GM19035 (cell line): ENCODE results near the gene HDAC9.

ENCODE experiments used
- ATAC-seq: cut with Tn5 transposase; IDR thresholded peaks from one replicate; pipeline ENCODE4 v1.9.1; 2021; ENCODE audit not compliant: unreplicated experiment

Gene HDAC9

DNA sequence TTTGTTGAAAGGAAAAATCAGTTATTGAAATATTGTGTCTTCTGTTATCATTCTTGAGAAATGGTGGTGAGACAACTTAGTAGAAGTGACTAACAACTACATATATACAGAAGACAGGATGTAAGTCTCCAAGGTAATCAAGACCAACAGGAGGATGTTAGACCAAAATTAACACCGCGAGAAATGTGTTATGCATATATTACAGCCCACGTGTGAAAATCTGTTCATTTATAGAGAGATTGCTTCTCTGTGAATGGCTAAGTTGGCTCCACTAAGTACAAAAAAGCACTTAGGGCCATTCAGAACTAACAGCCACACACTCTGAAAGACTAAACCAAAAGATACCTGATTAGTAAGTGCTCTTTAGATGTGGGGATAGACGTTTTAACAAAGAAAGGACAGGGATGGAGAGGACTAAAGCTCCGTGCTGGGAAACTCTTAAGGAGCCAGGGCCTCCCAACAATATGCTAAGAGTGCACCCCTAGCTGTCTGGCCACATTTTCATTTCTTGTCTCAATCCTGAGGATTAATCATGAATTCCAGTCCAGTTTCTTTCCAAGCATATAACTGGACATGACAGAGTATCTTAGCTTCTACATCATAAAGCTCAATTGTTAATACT, 26.5 kb downstream of the HDAC9 start:
- peak; percentile 56 for ATAC-seq

- ATAC-seq, result no peak
Measured at GRCh38 chr7:18524248-18524647, 28.7 kb downstream of the HDAC9 start.

- ATAC-seq, result no peak
Measured at GRCh38 chr7:18526368-18526878, 30.9 kb downstream of the HDAC9 start.

DNA sequence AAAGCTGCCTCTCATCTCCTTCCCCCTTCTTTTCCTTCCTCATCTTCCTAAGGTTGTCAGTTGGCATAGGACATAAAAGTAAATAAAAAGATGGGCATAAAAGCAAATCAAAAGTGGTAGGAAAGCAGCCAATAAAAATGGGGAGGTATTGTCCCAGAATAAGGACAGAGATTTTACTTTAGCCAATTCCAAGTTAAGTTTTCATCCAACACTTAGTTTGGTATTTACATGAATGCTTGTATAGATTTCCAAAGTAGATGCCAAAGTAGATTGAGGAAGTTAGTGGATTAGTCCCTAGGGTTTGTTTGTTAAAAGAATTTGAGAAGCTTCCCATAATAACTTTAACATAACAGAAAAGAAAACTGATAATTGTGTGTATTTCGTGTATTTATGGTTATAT, 33.7 kb downstream of the HDAC9 start:
- ATAC-seq, result no peak

- peak; percentile 69 for ATAC-seq
Measured at GRCh38 chr7:18530224-18531179, 35.0 kb downstream of the HDAC9 start.

DNA sequence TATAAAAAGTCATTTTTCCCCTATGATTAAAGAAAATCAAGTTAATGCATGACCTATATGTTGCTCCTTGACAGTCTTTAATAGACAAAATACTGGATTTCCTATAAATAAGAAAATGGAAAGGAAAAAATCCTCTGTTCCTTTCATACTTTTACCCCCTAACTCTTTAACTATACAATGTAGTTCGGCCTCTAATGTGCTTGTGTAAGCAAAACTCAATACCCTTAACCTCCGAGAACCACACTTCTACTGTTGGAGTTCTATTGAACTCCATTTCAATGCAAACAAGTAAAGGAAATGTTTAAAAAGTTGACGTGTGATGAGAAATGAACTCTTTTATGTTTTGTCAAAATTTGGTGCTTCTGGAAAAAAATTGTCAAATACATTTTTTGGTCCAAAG, 36.0 kb downstream of the HDAC9 start:
- no peak for ATAC-seq

DNA sequence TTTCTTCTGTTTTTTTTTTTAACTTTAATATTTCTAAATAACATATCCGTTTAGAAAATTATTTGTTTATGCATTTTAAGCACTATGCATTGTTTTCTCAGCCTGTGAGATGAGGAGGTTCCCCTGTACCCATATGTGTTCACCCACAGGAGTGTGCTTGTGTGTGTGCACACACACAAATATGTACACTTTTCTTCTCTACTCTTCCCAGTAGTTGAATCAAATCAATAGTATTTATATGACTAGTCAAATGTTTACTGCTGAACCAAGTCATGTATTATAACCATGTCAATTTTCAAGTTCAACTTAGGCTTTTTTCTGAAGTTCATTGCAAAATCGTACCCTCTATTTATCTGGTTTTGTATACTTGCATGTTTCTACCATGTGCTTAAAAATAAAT, 37.3 kb downstream of the HDAC9 start:
- no peak for ATAC-seq

DNA sequence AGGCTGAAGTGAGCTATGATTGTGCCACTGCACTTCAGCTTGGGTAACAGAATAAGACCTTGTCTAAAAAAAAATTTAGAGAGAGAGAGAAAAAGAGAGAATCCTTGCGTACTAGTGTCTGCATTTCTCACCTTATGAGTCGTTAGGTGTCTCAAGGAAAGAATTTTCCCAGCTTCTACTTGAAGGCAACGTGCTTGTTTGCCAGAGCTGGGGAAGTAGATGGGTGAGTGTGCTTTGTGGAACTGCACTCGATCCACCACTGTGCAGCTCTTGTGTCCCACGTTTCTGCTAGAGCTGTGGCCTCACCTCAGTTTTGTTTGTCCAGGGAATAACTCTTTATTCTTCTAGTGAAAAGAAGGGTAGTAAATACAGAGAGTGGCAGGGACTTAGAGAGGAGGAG, 38.9 kb downstream of the HDAC9 start:
- no peak for ATAC-seq

- no peak for ATAC-seq
Measured at GRCh38 chr7:18535810-18536415, 40.4 kb downstream of the HDAC9 start.

- no peak for ATAC-seq
Measured at GRCh38 chr7:18536486-18536885, 40.9 kb downstream of the HDAC9 start.

GRCh38 chr7:18538554-18539250, 43.2 kb downstream of the HDAC9 start:
- ATAC-seq, result peak; percentile 64

- no peak for ATAC-seq
Measured at GRCh38 chr7:18540396-18540795, 44.8 kb downstream of the HDAC9 start.

DNA sequence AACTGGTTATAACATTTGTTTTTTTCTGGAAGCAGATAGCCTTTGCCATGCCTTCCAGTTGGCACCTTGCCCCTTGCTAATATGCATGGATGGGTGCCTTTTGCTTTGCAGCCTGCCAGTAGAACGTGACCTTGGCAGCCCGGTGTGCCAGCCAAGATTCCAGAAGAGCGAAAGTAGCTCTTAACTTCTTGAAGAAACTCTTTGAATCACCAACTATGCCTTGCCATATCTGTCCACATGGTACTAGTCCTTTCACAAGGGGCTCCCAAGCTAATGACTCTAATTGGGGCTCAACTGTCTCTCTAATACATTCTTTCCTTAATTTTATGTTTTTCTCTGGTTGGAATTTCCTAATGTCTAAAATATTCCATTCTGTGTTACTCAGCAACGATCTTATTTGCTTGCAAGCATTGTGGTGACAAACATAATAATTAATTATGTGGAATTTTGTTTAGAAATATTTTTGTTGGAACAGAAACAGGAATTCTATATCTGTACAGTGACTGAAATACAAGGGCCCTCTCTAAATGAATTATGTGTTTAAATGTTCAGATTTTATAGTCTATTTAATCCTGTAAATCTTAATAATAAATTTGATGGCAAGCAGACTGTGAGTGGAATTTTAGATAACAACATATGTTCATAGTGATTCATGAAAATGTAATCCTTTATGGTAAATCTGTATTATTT, 45.8 kb downstream of the HDAC9 start:
- ATAC-seq, result no peak

- no peak for ATAC-seq
Measured at GRCh38 chr7:18541871-18542212, 46.3 kb downstream of the HDAC9 start.

GRCh38 chr7:18546576-18546975, 51.0 kb downstream of the HDAC9 start:
- no peak for ATAC-seq

- peak; percentile 41 for ATAC-seq
Measured at GRCh38 chr7:18547509-18548187, 52.1 kb downstream of the HDAC9 start.

- no peak for ATAC-seq
Measured at GRCh38 chr7:18548534-18548933, 53.0 kb downstream of the HDAC9 start.

DNA sequence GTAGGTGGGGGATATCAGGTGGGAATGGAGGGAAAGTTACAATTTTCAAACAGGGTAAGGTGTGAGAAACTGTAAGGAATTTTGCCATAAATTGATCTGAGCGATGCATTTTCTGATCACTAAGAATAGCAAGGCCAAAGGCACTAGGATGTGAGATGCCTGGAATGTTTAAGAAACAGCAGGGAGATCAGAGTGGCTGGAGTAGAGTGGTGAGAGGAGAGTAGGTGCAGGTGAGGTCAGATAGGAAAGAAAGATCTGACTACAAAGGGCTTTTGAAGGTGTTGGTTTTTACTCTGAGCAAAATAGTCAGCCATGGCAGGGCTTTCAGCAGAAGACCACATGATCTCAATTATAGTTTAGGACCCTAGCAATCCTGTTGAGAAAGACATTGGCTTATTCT, 55.0 kb downstream of the HDAC9 start:
- ATAC-seq, result no peak

- ATAC-seq, result peak; percentile 21
Measured at GRCh38 chr7:18552316-18552916, 56.9 kb downstream of the HDAC9 start.
